VCaP (cell line): ENCODE measurements around the gene RAB23.

ENCODE experiments used
- H3K27ac ChIP-seq: fragments of 450-650 bp; 2 replicates; pipeline ENCODE4 v1.5.1; 2017
- CTCF ChIP-seq: fragments of 450-650 bp; conservative IDR thresholded peaks from 2 replicates; pipeline ENCODE4 v1.5.1; 2017; ENCODE audit warnings: mild to moderate bottlenecking, moderate library complexity

RAB23 gene

GRCh38 chr6:57261926-57262325 lies 39.8 kb upstream of the RAB23 start:
- no peak overlapping the region for H3K27ac ChIP-seq
- no peak for TF ChIP-seq CTCF

- no peak overlapping the region for H3K27ac ChIP-seq
- TF ChIP-seq CTCF: no peak
Observed at GRCh38 chr6:57259064-57259463, 37.0 kb upstream of the RAB23 start.

- no peak overlapping the region for H3K27ac ChIP-seq
- no peak for TF ChIP-seq CTCF
Observed at GRCh38 chr6:57257911-57258541, 35.9 kb upstream of the RAB23 start.

GRCh38 chr6:57256541-57256940 lies 34.4 kb upstream of the RAB23 start:
- no peak overlapping the region for H3K27ac ChIP-seq

GRCh38 chr6:57255451-57256169 lies 33.5 kb upstream of the RAB23 start:
- H3K27ac ChIP-seq: no peak overlapping the region
- no peak for TF ChIP-seq CTCF

More at GRCh38 chr6:57256541-57256940, 34.4 kb upstream of the RAB23 start:
- no peak for TF ChIP-seq CTCF

GRCh38 chr6:57254055-57254717 lies 32.1 kb upstream of the RAB23 start:
- H3K27ac ChIP-seq: no peak overlapping the region

More at GRCh38 chr6:57254055-57254717, 32.1 kb upstream of the RAB23 start:
- TF ChIP-seq CTCF: no peak
